Loucy (cell line): ENCODE measurements around the gene ZNF823.

Experiments
- EZH2phosphoT487 ChIP-seq: fragments of 200-600 bp; IDR thresholded peaks from 2 replicates; pipeline ENCODE4 v1.6.1; 2018; ENCODE audit warnings: antibody characterized with exemption, mild to moderate bottlenecking, moderate library complexity, borderline replicate concordance
- TF ChIP-seq, protein P1 (sequence below): fragments of 200-600 bp; sonication (generic); conservative IDR thresholded peaks from 2 replicates; pipeline ENCODE4 v1.5.1; 2014; ENCODE audit warnings: mild to moderate bottlenecking, antibody characterized with exemption, low read length

GRCh38 chr19:11708457-11708856 is 30.3 kb downstream of the ZNF823 start:
- TF ChIP-seq, protein P1, sequence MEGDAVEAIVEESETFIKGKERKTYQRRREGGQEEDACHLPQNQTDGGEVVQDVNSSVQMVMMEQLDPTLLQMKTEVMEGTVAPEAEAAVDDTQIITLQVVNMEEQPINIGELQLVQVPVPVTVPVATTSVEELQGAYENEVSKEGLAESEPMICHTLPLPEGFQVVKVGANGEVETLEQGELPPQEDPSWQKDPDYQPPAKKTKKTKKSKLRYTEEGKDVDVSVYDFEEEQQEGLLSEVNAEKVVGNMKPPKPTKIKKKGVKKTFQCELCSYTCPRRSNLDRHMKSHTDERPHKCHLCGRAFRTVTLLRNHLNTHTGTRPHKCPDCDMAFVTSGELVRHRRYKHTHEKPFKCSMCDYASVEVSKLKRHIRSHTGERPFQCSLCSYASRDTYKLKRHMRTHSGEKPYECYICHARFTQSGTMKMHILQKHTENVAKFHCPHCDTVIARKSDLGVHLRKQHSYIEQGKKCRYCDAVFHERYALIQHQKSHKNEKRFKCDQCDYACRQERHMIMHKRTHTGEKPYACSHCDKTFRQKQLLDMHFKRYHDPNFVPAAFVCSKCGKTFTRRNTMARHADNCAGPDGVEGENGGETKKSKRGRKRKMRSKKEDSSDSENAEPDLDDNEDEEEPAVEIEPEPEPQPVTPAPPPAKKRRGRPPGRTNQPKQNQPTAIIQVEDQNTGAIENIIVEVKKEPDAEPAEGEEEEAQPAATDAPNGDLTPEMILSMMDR: no peak
- TF ChIP-seq EZH2phosphoT487: no peak
